Stimulated activated CD4-positive, alpha-beta T cell treated with anti-CD3 and anti-CD28 coated beads, Interleukin-1b, Interleukin-23, amount 100 ng/mL, for 24 hours (primary cell): Measurements from ENCODE around the gene CALB2.
"Not testable (repeated sequence)": the region's sequence is repeated elsewhere in the genome, so short reads cannot be mapped to it uniquely, and the experiment has no call there.

ENCODE experiments used
- DNase-seq, 4 experiments: peaks; one replicate each; pipeline ENCODE4 v3.0.0-alpha.2; 2020; ENCODE audit warnings: low read depth in 4 of 4, low spot score in 1 of 4

The CALB2 gene, protein sequence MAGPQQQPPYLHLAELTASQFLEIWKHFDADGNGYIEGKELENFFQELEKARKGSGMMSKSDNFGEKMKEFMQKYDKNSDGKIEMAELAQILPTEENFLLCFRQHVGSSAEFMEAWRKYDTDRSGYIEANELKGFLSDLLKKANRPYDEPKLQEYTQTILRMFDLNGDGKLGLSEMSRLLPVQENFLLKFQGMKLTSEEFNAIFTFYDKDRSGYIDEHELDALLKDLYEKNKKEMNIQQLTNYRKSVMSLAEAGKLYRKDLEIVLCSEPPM

DNA sequence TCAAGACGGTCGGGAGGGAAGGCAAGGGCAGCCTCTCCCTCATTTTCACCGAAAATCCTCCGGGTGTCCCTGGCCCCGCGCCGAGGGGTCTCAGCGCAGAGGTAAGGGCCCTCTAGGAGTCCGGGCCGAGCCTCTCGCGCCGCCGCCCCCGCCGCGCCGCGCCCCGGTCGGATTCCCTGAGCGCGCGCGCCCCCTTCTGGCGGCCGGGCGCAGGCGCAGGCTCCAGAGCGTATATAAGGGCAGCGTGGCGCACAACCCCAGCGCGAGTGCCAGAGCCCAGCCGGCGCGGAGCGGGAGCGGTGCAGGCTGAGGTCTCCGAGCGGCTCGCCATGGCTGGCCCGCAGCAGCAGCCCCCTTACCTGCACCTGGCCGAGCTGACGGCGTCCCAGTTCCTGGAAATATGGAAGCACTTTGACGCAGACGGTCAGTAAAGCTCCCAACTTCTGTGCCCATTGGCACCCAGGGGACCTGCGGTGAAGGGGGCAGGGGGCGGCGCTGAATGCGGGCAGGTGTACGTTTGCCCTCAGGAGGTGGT lies at the start of gene CALB2:
Gene CALB2 (plus strand): TSS at position 260 of the 535 bp plus-strand sequence. CDS start 70 bp downstream, at position 330.
- DNase-seq: peak; percentile 19 to 58 (median 48)

DNA sequence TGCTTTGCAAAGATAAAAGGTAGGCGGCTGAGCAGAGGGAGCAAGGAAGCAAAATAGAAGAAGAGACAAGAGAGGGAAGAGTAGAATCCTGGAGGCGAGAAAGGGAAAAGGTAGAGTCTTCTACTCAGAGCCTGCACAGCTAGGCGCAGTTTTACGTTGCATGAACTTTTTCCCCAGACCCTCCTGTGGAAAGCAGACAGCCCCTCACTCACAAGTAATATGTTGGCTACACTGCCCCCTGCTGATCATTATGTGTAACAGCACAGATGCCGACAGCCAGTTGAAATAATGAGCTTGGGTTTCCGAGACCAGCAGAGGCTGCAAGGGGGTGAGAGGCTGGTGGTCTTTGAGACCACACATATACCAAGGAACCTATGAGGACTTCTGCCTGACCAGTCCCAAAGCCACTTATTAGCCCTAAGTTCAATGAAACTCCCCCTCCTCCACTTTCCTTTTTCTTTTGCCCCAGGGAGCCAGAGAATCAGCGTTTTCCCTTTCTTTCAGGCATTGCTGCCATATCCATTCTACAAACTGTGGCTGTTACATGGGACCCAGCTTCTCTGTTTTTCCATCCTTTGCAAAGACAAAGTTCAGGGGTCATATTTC lies 46.9 kb upstream of the CALB2 start:
- DNase-seq: peak in 1 of 4 experiments; percentile 13

- not testable (repeated sequence) for DNase-seq
Observed at GRCh38 chr16:71313591-71313990, 44.9 kb upstream of the CALB2 start.

DNA sequence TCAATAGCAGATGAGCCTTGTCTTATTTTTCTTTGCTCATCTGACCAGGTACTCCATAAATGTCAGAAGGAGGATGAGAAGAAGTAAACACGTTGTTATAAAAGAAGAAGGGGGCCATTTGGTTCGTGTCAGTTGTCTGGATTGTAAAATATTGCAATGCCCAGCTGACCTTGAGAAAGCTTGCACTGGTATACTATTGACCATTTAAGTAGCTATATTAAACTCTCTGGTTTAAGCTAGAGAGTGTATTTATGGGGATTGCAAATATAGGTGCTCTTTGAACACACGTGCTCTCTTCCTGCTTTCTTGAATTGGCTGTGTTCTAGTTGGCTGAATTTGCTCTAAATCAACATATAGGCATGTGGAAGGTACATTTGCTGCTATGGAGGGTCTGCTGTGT lies 43.3 kb upstream of the CALB2 start:
- DNase-seq: no peak

DNA sequence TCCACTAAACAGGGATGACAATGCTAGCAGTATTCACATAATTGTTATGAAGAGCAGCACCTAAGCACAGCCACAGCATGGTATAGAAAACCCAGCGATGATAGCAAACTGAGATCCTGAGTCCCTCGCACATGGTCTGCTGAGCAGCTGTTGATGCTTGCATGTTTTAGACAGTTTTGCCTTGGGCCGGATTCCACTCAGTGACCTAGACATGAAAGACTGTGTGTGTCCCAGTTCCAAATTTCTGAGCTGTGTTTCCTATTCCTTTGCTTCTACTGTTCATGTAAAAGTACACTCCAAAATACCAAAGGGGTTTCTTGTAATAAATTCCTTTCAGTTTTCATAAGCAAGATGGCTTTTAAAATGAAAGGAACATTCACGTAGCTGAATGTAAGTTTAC lies 38.5 kb upstream of the CALB2 start:
- no peak for DNase-seq

DNA sequence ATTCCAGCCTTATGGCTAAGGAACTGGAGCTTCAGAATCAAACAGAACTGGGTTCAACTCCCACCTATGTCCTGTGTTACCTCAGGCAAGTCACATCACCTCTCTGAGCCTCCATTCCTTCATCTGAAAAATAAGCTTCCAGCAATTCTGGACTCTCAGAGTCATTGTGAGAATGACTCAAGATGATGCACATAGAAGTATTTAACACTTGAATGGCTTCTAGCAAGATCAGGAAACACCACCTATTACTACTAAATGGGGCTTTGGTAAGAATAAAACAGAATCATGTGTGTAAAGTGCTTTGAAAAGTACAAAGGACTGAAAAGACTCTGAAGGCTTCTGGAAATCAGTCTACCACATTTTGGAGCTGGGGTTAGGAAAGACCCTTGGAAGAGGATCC lies 30.8 kb upstream of the CALB2 start:
- DNase-seq: no peak

- no peak for DNase-seq
Observed at GRCh38 chr16:71328151-71328550, 30.4 kb upstream of the CALB2 start.

- no peak for DNase-seq
Observed at GRCh38 chr16:71337631-71338030, 20.9 kb upstream of the CALB2 start.

- no peak for DNase-seq
Observed at GRCh38 chr16:71338193-71338592, 20.3 kb upstream of the CALB2 start.

- no peak for DNase-seq
Observed at GRCh38 chr16:71338632-71339031, 19.9 kb upstream of the CALB2 start.

- no peak for DNase-seq
Observed at GRCh38 chr16:71339236-71340171, 19.0 kb upstream of the CALB2 start.

GRCh38 chr16:71340406-71340805 lies 18.1 kb upstream of the CALB2 start:
- DNase-seq: no peak

DNA sequence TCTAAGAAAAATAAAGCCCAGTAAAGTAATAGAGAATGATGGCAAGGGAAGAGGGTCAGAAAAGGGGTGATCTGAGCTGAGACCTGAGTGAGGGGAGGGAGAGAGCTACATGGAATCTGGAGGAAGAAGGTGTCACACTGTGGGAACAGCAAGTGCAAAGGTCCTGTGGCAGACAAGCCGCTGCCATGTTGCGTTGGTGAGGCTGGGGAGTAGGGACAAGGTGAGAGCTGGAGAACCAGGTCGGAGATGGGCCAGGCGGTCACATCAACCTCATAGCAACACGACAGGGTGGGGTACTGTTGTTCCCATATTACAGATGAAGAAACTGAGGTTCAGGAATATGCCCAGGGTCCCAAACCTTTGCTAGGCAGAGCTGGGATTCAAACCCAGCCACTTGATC lies 16.6 kb upstream of the CALB2 start:
- no peak for DNase-seq

- no peak for DNase-seq
Observed at GRCh38 chr16:71343078-71343477, 15.4 kb upstream of the CALB2 start.

DNA sequence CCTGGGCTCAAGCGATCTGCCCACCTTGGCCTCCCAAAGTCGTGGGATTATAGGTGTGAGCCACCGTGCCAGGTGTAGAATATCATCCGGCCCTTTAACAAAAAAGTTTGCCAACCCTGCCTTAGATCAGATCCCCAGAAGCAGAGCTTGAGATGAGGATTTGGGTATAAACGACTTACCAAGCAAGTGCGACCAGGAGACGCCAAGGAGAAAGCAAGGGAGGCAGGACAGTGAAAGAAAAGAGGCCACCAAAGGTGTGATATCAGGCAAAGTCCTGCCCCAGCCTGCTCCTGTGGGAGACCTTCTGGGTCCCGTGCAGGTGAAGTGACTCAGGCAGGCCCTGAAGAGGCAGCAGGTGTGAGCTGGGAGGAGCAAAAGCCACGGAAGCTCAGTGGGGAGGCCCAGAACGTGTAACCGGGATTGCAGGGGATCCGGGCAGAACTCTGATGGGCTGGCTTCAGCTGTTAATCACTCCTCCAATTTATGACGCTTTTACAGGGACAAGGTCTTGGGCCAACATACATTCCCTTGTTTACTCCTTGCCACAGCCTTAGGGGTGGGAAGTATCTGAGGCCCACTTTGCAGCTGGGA lies 14.1 kb upstream of the CALB2 start:
- DNase-seq: no peak

GRCh38 chr16:71345031-71345430 lies 13.5 kb upstream of the CALB2 start:
- no peak for DNase-seq

GRCh38 chr16:71347146-71347545 lies 11.4 kb upstream of the CALB2 start:
- no peak for DNase-seq

DNA sequence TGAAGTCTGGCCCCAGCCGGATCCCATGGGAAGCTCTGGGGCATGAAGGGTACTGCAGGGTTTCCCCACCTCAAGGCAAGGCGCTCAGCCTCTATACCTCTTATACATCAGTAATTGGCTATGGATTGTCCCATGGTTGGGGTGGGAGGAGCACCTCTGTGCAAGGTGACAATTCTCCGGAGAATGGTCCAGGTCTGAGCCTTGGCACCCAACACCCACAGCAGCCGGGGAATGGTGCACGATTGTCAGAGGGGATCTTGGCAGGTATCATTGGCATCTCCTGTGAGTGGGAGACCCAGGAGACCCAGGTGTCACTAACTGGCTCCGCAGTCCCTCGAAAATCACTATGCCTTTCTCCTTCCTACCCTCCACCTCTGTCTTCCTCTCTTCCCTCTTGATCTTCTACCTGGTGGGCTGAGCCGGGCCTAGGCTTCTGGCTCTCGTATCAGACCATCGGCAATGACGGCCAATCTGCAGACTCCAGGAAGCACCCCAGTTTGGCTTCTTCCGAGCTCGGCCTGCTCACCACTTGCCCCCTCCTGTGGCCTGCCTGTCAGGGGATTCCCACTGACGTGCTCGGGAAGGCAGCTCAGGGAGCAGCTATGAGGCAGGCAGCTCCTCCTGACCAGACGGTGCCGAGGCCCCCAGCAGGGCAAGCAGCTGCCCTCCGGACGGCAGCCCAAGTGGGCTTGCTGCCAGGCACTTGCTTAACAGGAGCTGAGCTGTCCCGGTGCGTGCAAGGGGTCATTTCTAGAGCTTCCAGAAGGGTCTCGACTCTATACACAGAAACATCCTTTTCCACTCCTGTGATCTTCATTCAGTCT lies 10.0 kb upstream of the CALB2 start:
- no peak for DNase-seq

GRCh38 chr16:71350821-71351557 lies 7.5 kb upstream of the CALB2 start:
- no peak for DNase-seq

- DNase-seq: no peak
Observed at GRCh38 chr16:71351558-71351901, 7.0 kb upstream of the CALB2 start.
